Measurements from ENCODE around the gene NMNAT2.

GRCh38 chr1:183370399-183371058 is 47.7 kb downstream of the NMNAT2 start:
- TF ChIP-seq CTCF (conservative IDR thresholded peaks at IDR 0.05; ENCODE audit: low read depth, low read length) (no peak), EZH2 (IDR thresholded peaks at IDR 0.05; ENCODE audit: borderline replicate concordance, low read depth, low read length, poor library complexity, severe bottlenecking) (no peak)
